ENCODE measurements around the gene FNDC1.
"Not testable (repeated sequence)": the region's sequence is repeated elsewhere in the genome, so short reads cannot be mapped to it uniquely, and the experiment has no call there.

FNDC1 gene

GRCh38 chr6:159261995-159262394 is 92.8 kb downstream of the FNDC1 start:
- no peak for DNase-seq

- DNase-seq = no peak
Observed at GRCh38 chr6:159262586-159262985, 93.4 kb downstream of the FNDC1 start.

DNA sequence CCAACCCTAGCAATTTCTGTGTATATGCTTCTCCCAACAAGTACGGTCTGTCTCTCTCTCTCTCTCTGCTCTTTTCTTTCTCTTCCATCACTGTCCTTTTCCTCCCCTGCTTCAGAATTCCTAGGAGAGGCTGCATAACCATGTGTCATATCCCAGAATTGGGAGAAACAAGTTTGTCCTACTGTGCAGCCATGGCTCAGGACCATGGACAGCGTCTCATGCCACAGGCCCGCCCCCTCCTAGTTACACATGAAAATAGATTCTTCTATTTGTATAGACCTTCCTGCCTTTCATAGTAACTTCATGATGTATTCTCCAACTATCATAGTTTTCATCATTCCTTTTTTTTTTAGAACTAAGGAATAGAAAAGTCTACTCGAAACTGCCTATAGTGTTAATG is 98.0 kb downstream of the FNDC1 start:
- no peak for DNase-seq

GRCh38 chr6:159268511-159268910 is 99.3 kb downstream of the FNDC1 start:
- no peak for DNase-seq

- no peak for DNase-seq
Observed at GRCh38 chr6:159271257-159271656, 102.1 kb downstream of the FNDC1 start.

DNA sequence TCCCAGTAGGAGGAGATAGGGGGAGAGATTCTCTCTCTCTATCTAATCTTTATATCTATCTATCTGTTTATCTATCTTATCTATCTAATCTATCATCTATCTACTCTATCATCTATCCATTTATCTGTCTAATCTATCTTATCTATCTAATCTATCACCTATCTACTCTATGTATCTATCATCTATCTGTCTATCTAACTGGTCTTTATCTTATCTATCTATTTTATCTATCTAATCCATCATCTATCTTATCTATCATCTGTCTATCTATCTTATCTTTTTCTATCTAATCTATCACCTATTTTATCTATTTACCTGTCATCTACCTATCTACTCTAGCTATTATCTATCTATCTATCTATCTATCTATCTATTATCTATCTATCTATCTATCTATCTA is 109.4 kb downstream of the FNDC1 start:
- DNase-seq = no peak

- DNase-seq = no peak
Observed at GRCh38 chr6:159279790-159280277, 110.6 kb downstream of the FNDC1 start.

DNA sequence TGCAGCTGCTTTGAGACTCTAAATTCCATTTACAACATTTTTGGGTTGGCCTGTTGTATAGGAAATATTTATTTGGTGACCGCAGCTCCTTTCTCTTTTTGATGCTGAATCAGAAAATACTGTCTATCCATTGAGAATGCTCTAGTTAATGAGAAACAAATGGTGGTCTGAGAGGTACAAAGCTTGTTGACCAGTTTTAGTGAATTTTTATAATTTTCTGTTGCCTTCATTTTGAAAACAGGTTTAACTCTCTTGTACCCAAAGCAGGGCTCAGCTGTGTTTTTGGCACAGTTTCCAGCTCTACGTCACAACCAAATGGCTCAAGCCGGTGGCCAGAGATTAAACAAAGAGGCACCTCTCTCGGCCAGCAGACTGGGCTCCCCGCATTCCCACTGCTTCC is 113.2 kb downstream of the FNDC1 start:
- no peak for DNase-seq

- not testable (repeated sequence) for DNase-seq
Observed at GRCh38 chr6:159284661-159285060, 115.5 kb downstream of the FNDC1 start.

- no peak for DNase-seq
Observed at GRCh38 chr6:159298840-159299239, 129.6 kb downstream of the FNDC1 start.

GRCh38 chr6:159299566-159299965 is 130.4 kb downstream of the FNDC1 start:
- DNase-seq = no peak

DNA sequence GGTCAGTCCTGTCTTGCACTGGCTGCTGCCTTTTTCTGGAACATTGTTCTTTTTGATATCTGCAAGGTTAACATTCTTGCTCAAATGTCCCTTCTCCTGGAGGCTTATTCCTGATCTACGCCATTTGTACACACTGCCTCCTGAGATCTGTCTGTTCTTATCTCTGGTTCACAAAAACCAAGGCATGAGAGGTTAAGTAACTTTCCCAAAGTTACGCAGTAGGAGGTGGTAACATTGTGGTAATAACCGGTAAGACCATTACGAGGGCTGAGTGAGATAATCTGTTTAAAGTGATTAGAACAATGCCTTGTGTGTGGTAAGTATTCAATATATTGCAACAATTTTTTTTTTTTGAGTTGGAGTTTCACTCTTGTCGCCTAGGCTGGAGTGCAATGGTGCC is 132.1 kb downstream of the FNDC1 start:
- DNase-seq = no peak

GRCh38 chr6:159301810-159302593 is 132.8 kb downstream of the FNDC1 start:
- no peak for DNase-seq

GRCh38 chr6:159302594-159302992 is 133.4 kb downstream of the FNDC1 start:
- no peak for DNase-seq

GRCh38 chr6:159303159-159303558 is 134.0 kb downstream of the FNDC1 start:
- DNase-seq = no peak

- no peak for DNase-seq
Observed at GRCh38 chr6:159303784-159304183, 134.6 kb downstream of the FNDC1 start.

DNA sequence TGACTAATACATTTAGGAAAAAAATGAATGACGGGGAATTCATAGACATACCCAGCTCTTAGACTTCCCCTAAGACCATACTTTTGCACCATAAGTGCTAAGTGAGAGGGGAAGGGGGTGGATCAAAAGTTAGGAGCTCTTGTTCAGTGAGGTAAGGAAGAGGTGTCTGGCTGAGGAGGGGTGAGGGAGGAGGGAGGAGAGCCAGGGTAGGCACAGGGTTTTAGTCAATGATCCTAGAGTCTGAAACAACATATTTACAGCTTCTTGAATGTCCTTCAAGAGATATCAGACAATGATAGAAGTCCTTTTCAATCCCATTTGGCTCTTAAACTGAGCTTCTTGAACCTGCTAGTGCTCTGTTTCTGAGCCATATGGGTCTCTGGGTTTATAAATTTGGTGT is 135.4 kb downstream of the FNDC1 start:
- no peak for DNase-seq

DNA sequence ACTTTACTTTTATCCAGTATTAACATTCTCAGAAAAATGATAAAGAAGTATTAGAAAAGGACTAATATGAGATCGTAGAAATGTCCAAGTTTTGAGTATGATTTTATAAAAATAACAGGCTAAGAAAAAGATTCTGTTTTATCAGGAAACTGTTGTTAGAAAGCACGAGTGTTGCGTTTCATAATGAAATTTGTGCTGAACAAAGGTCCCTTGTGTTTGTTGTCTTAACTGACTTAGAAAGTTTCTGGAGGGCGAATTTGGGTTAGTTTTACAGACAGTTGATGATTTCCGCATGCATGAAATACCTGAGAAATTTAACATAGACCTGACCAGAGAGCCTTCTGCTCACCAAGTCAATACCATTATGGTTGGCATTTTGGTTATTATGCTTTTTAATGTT is 136.0 kb downstream of the FNDC1 start:
- no peak for DNase-seq

- DNase-seq = no peak
Observed at GRCh38 chr6:159305804-159306537, 136.8 kb downstream of the FNDC1 start.

DNA sequence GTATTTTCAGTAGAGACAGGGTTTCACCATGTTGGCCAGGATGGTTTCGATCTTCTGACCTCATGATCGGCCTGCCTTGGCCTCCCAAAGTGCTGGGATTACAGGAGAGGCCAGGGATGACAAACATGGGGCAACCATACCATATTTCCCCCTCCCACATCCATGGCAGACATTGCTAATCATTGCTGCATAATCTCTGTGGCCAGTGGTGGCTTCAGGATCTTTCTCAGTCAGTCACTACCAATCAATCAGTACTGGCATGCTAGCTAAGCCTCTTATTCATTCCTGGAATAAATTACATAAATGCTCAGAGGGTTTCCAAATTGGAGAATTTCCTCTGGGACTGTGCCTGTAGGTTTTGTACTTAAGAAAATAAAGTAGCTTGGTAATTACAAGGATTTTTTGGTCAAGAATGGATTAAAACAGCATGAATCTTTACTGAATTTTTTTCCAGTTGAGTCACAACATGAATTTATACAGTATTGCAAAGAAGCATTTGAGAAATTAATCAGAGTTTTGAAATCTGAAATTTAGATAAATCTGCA is 138.1 kb downstream of the FNDC1 start:
- DNase-seq = no peak

DNA sequence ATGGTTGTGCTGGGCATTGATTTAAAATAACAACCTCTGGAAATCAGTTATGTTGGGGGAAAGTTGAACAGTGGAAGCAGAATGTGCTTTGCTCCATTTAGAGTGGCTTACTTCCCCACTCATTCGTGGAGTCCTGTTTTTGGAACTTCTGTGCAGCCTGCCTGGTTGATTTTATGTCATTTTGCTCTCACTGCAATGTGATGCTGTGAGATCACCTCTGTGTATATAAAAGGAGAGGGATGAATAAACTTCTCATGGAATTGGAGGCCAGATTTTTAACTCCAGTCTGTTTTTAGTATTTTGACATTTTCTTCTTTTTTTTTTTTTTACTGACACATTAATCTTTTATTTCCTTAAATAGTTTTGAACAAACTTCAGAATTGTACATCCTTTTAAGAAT is 139.0 kb downstream of the FNDC1 start:
- DNase-seq = no peak

GRCh38 chr6:159309723-159310122 is 140.5 kb downstream of the FNDC1 start:
- DNase-seq = no peak

GRCh38 chr6:159311618-159312017 is 142.4 kb downstream of the FNDC1 start:
- DNase-seq = no peak

DNA sequence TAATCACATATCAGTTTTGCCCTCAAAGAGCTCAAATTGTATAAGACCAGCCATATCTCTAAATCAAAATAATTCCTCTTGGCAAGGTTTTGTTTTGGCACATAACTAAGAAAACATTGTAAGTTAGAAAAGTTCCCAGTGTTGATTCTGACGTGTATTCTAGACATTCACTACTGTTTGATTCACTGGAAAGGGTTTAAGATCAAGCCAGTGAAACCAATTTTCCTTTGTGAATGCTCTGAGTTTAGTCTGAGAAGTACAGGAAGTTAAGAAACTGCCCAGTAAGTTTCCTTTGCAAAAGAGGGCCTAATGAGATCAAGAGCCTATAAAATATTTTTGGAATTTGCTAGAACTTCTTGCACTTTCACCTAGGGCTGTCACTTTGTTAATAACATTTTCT is 143.0 kb downstream of the FNDC1 start:
- DNase-seq = no peak

Data from NCI-H526 (cell line).